ENCODE results near the gene LHFPL2.
"Not testable (repeated sequence)": the region's sequence is repeated elsewhere in the genome, so short reads cannot be mapped to it uniquely, and the experiment has no call there.

DNA sequence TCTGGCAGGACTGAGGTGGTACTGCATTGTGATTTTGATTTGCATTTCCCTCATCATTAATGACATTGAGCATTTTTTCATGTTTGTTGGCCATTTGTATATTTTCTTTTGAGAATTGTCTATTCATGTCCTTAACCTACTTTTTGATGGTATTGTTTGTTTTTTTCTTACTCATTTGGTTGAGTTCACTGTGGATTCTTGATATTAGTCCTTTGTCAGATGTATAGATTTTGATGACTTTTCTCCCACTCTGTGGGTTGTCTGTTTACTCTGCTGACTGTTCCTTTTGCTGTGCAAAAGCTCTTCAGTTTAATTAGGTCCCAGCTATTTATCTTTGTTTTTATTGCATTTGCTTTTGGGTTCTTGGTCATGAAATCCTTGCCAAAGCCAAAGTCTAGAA is 25.3 kb upstream of the LHFPL2 start:
- TF ChIP-seq, protein P1, sequence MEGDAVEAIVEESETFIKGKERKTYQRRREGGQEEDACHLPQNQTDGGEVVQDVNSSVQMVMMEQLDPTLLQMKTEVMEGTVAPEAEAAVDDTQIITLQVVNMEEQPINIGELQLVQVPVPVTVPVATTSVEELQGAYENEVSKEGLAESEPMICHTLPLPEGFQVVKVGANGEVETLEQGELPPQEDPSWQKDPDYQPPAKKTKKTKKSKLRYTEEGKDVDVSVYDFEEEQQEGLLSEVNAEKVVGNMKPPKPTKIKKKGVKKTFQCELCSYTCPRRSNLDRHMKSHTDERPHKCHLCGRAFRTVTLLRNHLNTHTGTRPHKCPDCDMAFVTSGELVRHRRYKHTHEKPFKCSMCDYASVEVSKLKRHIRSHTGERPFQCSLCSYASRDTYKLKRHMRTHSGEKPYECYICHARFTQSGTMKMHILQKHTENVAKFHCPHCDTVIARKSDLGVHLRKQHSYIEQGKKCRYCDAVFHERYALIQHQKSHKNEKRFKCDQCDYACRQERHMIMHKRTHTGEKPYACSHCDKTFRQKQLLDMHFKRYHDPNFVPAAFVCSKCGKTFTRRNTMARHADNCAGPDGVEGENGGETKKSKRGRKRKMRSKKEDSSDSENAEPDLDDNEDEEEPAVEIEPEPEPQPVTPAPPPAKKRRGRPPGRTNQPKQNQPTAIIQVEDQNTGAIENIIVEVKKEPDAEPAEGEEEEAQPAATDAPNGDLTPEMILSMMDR (IDR thresholded peaks at IDR 0.05; ENCODE audit: insufficient read depth, low read length): not testable (repeated sequence)
- not testable (repeated sequence) for TF ChIP-seq POLR2AphosphoS5 (IDR thresholded peaks at IDR 0.05; ENCODE audit: low read depth); GABPA (IDR thresholded peaks at IDR 0.05; ENCODE audit: low read depth); SPI1 (IDR thresholded peaks at IDR 0.05; ENCODE audit: borderline replicate concordance, low read depth)
- TF ChIP-seq, protein P2, sequence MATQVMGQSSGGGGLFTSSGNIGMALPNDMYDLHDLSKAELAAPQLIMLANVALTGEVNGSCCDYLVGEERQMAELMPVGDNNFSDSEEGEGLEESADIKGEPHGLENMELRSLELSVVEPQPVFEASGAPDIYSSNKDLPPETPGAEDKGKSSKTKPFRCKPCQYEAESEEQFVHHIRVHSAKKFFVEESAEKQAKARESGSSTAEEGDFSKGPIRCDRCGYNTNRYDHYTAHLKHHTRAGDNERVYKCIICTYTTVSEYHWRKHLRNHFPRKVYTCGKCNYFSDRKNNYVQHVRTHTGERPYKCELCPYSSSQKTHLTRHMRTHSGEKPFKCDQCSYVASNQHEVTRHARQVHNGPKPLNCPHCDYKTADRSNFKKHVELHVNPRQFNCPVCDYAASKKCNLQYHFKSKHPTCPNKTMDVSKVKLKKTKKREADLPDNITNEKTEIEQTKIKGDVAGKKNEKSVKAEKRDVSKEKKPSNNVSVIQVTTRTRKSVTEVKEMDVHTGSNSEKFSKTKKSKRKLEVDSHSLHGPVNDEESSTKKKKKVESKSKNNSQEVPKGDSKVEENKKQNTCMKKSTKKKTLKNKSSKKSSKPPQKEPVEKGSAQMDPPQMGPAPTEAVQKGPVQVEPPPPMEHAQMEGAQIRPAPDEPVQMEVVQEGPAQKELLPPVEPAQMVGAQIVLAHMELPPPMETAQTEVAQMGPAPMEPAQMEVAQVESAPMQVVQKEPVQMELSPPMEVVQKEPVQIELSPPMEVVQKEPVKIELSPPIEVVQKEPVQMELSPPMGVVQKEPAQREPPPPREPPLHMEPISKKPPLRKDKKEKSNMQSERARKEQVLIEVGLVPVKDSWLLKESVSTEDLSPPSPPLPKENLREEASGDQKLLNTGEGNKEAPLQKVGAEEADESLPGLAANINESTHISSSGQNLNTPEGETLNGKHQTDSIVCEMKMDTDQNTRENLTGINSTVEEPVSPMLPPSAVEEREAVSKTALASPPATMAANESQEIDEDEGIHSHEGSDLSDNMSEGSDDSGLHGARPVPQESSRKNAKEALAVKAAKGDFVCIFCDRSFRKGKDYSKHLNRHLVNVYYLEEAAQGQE (IDR thresholded peaks at IDR 0.05; ENCODE audit: insufficient replicate concordance, low read depth): not testable (repeated sequence)
